ENCODE data around the gene PCBP3. TPM values are rescaled to one million over a fixed set of nuclear protein-coding genes. Genes with fewer than 3 reads are reported as not detected.

PCBP3 gene
- total RNA-seq, 1 donor from 2014 or later: 72.7 TPM

DNA sequence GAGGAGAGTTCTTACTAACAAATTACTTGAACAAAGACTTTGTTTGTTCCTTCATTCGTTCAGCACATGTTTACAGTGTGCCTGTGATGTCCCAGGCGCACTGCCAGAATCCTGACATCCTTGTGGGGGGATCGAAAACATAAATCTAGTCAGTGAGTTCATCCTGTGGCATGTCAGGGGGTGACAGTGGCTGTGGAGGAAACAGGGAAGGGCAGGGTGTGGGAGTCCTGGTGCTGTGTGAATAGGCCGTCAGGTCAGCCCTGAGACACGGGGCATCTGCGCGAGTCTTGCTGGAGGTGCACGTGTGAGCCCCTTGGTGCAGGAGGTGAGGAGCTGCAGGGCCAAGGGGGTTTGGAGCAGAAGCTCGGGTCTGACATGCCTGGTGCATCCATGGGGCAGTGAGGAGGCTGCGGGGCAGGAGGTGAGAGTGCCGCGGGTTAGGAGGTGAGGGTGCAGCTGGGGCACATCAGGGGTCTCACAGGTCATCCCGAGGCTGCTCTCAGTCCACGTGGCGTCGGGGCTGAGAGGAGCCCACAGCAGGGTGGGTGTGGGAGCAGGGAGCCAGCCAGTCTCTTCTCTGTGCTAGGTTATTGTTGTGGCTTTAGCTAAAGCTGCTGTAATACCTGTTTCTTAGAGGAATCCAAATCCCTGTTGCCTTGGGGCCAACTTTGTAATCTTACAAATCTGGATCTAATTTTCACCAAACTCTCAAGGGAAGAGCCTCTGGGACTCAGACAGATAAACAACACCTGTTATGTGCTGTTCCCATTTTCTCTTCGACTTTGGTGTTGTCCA lies 93.4 kb downstream of the PCBP3 start:
- H3K4me1 Mint-ChIP-seq (ENCODE audit: low read depth, unreplicated experiment): peaks cover 12% of the 10 kb centered on the region
- H3K9me3 Mint-ChIP-seq (ENCODE audit: unreplicated experiment): peaks cover 2% of the 10 kb centered on the region
- H3K4me3 Mint-ChIP-seq (ENCODE audit: unreplicated experiment): peak overlapping the region; percentile 32
- H3K36me3 Mint-ChIP-seq (ENCODE audit: unreplicated experiment): peaks cover 8% of the 10 kb centered on the region
- H3K27me3 Mint-ChIP-seq (ENCODE audit: unreplicated experiment): peaks cover 6% of the 10 kb centered on the region
- H3K27ac Mint-ChIP-seq (ENCODE audit: unreplicated experiment): no peak overlapping the region
- no peak for DNase-seq
- TF ChIP-seq, protein P1, sequence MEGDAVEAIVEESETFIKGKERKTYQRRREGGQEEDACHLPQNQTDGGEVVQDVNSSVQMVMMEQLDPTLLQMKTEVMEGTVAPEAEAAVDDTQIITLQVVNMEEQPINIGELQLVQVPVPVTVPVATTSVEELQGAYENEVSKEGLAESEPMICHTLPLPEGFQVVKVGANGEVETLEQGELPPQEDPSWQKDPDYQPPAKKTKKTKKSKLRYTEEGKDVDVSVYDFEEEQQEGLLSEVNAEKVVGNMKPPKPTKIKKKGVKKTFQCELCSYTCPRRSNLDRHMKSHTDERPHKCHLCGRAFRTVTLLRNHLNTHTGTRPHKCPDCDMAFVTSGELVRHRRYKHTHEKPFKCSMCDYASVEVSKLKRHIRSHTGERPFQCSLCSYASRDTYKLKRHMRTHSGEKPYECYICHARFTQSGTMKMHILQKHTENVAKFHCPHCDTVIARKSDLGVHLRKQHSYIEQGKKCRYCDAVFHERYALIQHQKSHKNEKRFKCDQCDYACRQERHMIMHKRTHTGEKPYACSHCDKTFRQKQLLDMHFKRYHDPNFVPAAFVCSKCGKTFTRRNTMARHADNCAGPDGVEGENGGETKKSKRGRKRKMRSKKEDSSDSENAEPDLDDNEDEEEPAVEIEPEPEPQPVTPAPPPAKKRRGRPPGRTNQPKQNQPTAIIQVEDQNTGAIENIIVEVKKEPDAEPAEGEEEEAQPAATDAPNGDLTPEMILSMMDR (IDR thresholded peaks at IDR 0.05; ENCODE audit: partially characterized antibody, unreplicated experiment): no peak

DNA sequence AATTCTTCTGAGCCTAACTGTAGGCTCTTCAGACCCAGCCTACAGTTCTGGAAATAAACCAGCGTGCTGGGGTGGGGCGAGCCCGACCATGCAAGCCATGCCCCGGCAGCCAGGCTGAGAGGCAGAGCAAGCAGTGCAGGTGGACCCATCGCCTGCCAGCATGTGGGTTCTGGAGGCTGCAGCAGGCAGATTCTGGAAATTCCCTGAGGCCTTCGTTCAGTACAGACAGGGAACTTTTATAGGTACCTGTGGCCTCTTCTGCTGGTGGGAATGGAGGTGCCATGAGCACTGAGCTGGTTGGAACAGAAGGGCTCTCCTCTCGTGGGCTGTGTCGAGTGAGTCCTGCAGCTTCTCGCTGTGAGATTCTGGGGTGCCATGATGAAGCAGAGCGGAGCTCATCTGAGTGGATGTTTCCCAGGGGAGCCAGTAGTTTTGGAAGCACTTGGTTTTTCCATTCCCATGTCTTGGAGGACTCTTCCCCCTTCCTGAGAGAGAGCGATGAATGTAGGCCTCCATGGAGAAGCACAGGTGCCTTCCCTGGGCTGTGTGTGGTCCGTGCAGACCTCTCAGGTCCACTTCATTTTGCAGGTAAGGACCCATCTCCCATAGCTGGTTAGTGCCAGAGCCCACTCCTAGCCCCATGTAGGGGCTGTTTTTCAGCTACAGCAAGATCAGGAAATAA lies 94.1 kb downstream of the PCBP3 start:
- peaks cover 8% of the 10 kb centered on the region for H3K36me3 Mint-ChIP-seq (ENCODE audit: unreplicated experiment)
- H3K27me3 Mint-ChIP-seq (ENCODE audit: unreplicated experiment): peaks cover 6% of the 10 kb centered on the region
- TF ChIP-seq, protein P1 (IDR thresholded peaks at IDR 0.05; ENCODE audit: partially characterized antibody, unreplicated experiment): no peak
- peaks cover 14% of the 10 kb centered on the region for H3K4me1 Mint-ChIP-seq (ENCODE audit: low read depth, unreplicated experiment)
- H3K9me3 Mint-ChIP-seq (ENCODE audit: unreplicated experiment): peaks cover 2% of the 10 kb centered on the region
- DNase-seq: no peak
- H3K27ac Mint-ChIP-seq (ENCODE audit: unreplicated experiment): no peak overlapping the region
- H3K4me3 Mint-ChIP-seq (ENCODE audit: unreplicated experiment): no peak overlapping the region

- Mint-ChIP-seq H3K4me1 (ENCODE audit: low read depth, unreplicated experiment) (peaks cover 9% of the 10 kb centered on the region), H3K9me3 (ENCODE audit: unreplicated experiment) (peaks cover 2% of the 10 kb centered on the region), H3K27me3 (ENCODE audit: unreplicated experiment) (peaks cover 4% of the 10 kb centered on the region), H3K4me3 (ENCODE audit: unreplicated experiment) (no peak overlapping the region), H3K27ac (ENCODE audit: unreplicated experiment) (no peak overlapping the region), H3K36me3 (ENCODE audit: unreplicated experiment) (peaks cover 4% of the 10 kb centered on the region)
- DNase-seq: no peak
- TF ChIP-seq, protein P1 (IDR thresholded peaks at IDR 0.05; ENCODE audit: partially characterized antibody, unreplicated experiment): no peak
Observed at GRCh38 chr21:45739218-45740087, 95.9 kb downstream of the PCBP3 start.

GRCh38 chr21:45740088-45740440 lies 96.5 kb downstream of the PCBP3 start:
- H3K36me3 Mint-ChIP-seq (ENCODE audit: unreplicated experiment): peaks cover 10% of the 10 kb centered on the region

More at GRCh38 chr21:45740088-45740440, 96.5 kb downstream of the PCBP3 start:
- Mint-ChIP-seq H3K4me3 (ENCODE audit: unreplicated experiment) (no peak overlapping the region), H3K27ac (ENCODE audit: unreplicated experiment) (no peak overlapping the region), H3K4me1 (ENCODE audit: low read depth, unreplicated experiment) (peaks cover 7% of the 10 kb centered on the region), H3K9me3 (ENCODE audit: unreplicated experiment) (peaks cover 2% of the 10 kb centered on the region), H3K27me3 (ENCODE audit: unreplicated experiment) (peaks cover 5% of the 10 kb centered on the region)
- DNase-seq: no peak
- TF ChIP-seq, protein P1 (IDR thresholded peaks at IDR 0.05; ENCODE audit: partially characterized antibody, unreplicated experiment): no peak
